GM12875 (cell line): ENCODE data around the gene NCOR2.

Experiments used
- H3K4me3 ChIP-seq: one replicate; pipeline ENCODE4 v1.5.1; 2011; ENCODE audit warnings: low read depth, low read length, control low read depth
- CTCF ChIP-seq: IDR thresholded peaks from 2 replicates; pipeline ENCODE4 v1.5.1; 2011; ENCODE audit warnings: low read depth, mild to moderate bottlenecking, control low read depth, inconsistent platforms, low read length, moderate library complexity, borderline replicate concordance; ENCODE audit not compliant: insufficient read depth

Gene NCOR2

GRCh38 chr12:124573839-124574786 lies 6.7 kb upstream of the NCOR2 start:
- no peak overlapping the region for H3K4me3 ChIP-seq
- TF ChIP-seq CTCF, result no peak

- no peak for TF ChIP-seq CTCF
Observed at GRCh38 chr12:124571556-124571955, 4.1 kb upstream of the NCOR2 start.

GRCh38 chr12:124570810-124571209 lies 3.4 kb upstream of the NCOR2 start:
- H3K4me3 ChIP-seq, result no peak overlapping the region
- no peak for TF ChIP-seq CTCF

More at GRCh38 chr12:124571556-124571955, 4.1 kb upstream of the NCOR2 start:
- H3K4me3 ChIP-seq, result no peak overlapping the region

- H3K4me3 ChIP-seq, result no peak overlapping the region
- no peak for TF ChIP-seq CTCF
Observed at GRCh38 chr12:124569375-124570148, 2.1 kb upstream of the NCOR2 start.

GRCh38 chr12:124568431-124569374 lies 1.3 kb upstream of the NCOR2 start:
- TF ChIP-seq CTCF, result peak; percentile 30; the same call in 1 of the 2 replicates
- H3K4me3 ChIP-seq, result peak overlapping the region; percentile 62

- no peak for TF ChIP-seq CTCF
Observed at GRCh38 chr12:124567673-124568373, 411 bp upstream of the NCOR2 start.

More at GRCh38 chr12:124567673-124568373, 411 bp upstream of the NCOR2 start:
- H3K4me3 ChIP-seq, result peak overlapping the region; percentile 62
